IMR-90 (cell line): ENCODE measurements around the gene SERPINB1. TPM values are rescaled to one million over a fixed set of nuclear protein-coding genes. Genes with fewer than 3 reads are reported as not detected.
"Not testable (repeated sequence)": the region's sequence is repeated elsewhere in the genome, so short reads cannot be mapped to it uniquely, and the experiment has no call there.

Source experiments
- ATAC-seq: fragments of 200-7000 bp; cut with Tn5 transposase; 2 replicates; pipeline ENCODE4 v1.9.1; 2020; ENCODE audit warnings: low read depth, mild to moderate bottlenecking, moderate library complexity
- BruUV-seq: library from RNA; stranded (reverse); fragments of 400-500 nt; replicated peaks from 2 replicates; lab custom pipeline; 2021; lab: Mats Ljungman, UMichigan
- CTCF ChIA-PET: fragments of 300-600 bp; formaldehyde crosslinking; extraction: SDS; loops from one replicate; lab custom pipeline; 2021; ENCODE audit warnings: antibody characterized with exemption; lab: Yijun Ruan, JAX
- POLR2A ChIA-PET: fragments of 300-600 bp; sonication (Branson Sonifier 250); formaldehyde crosslinking; loops from one replicate; lab custom pipeline; 2022; ENCODE audit warnings: antibody characterized with exemption; ENCODE audit not compliant: unreplicated experiment; lab: Charles Lee
- DNase-seq: peaks from one replicate; pipeline ENCODE4 v3.0.0; 2013
- H2AFZ ChIP-seq: replicated peaks from 2 replicates; pipeline ENCODE3; 2013; ENCODE audit warnings: low read length, mild to moderate bottlenecking; ENCODE audit not compliant: poor library complexity
- H2AK5ac ChIP-seq: 2 replicates; pipeline ENCODE4 v1.6.1; 2013; ENCODE audit warnings: low read depth, low read length, inconsistent platforms
- H2AK9ac ChIP-seq: replicated peaks from 2 replicates; pipeline ENCODE3; 2013; ENCODE audit warnings: mild to moderate bottlenecking, low read depth, low read length, moderate library complexity; ENCODE audit not compliant: poor library complexity
- H2BK120ac ChIP-seq: 2 replicates; pipeline ENCODE4 v1.6.1; 2013; ENCODE audit warnings: low read depth, low read length, inconsistent platforms
- H2BK15ac ChIP-seq: 3 replicates; pipeline ENCODE4 v1.6.1; 2013; ENCODE audit warnings: low read depth, low read length, inconsistent platforms
- H2BK20ac ChIP-seq: 2 replicates; pipeline ENCODE4 v1.6.1; 2013; ENCODE audit warnings: low read depth, mild to moderate bottlenecking, inconsistent platforms, low read length, moderate library complexity
- H2BK5ac ChIP-seq: 2 replicates; pipeline ENCODE4 v1.6.1; 2013; ENCODE audit warnings: mild to moderate bottlenecking, low read depth, low read length, inconsistent platforms; ENCODE audit not compliant: poor library complexity, severe bottlenecking
- H3K14ac ChIP-seq: replicated peaks from 2 replicates; pipeline ENCODE4 v1.6.1; 2013; ENCODE audit warnings: low read depth, low read length, inconsistent platforms
- H3K18ac ChIP-seq: 2 replicates; pipeline ENCODE4 v1.6.1; 2013; ENCODE audit warnings: low read depth, low read length, control low read depth
- H3K23ac ChIP-seq: 2 replicates; pipeline ENCODE4 v1.6.1; 2013; ENCODE audit warnings: low read depth, low read length, inconsistent platforms
- H3K27ac ChIP-seq: 2 replicates; pipeline ENCODE4 v1.5.1; 2013; ENCODE audit warnings: mild to moderate bottlenecking, control low read depth, low read length; ENCODE audit not compliant: insufficient read depth
- H3K27me3 ChIP-seq: 2 replicates; pipeline ENCODE4 v1.6.1; 2013; ENCODE audit warnings: low read length; ENCODE audit not compliant: control insufficient read depth, insufficient read depth
- H3K36me3 ChIP-seq: 2 replicates; pipeline ENCODE4 v1.6.1; 2013; ENCODE audit warnings: low read length, mixed read lengths; ENCODE audit not compliant: control insufficient read depth, insufficient read depth
- H3K4ac ChIP-seq: 2 replicates; pipeline ENCODE4 v1.6.1; 2013; ENCODE audit warnings: low read depth, low read length, inconsistent platforms
- H3K4me1 ChIP-seq: 2 replicates; pipeline ENCODE4 v1.6.1; 2013; ENCODE audit warnings: low read length, mixed read lengths; ENCODE audit not compliant: control insufficient read depth, insufficient read depth
- H3K4me2 ChIP-seq: 2 replicates; pipeline ENCODE4 v1.6.1; 2013; ENCODE audit warnings: low read depth, mild to moderate bottlenecking, control low read depth, low read length, moderate library complexity
- H3K4me3 ChIP-seq: 2 replicates; pipeline ENCODE4 v1.5.1; 2013; ENCODE audit warnings: low read depth, mild to moderate bottlenecking, control low read depth, low read length, moderate library complexity; ENCODE audit not compliant: insufficient read depth
- H3K56ac ChIP-seq: 2 replicates; pipeline ENCODE4 v1.6.1; 2013; ENCODE audit warnings: low read length, inconsistent platforms; ENCODE audit not compliant: insufficient read depth; ENCODE audit errors: extremely low read depth
- H3K79me1 ChIP-seq, 2 experiments: 2 replicates each; pipeline ENCODE4 v1.6.1; 2013; ENCODE audit warnings: low read length in 2 of 2, inconsistent platforms in 1 of 2, low read depth in 1 of 2
- H3K9ac ChIP-seq: 2 replicates; pipeline ENCODE4 v1.6.1; 2013; ENCODE audit warnings: low read depth, low read length, control low read depth
- H3K9me1 ChIP-seq: 2 replicates; pipeline ENCODE4 v1.6.1; 2013; ENCODE audit warnings: low read length, inconsistent platforms; ENCODE audit not compliant: insufficient read depth
- H3K9me3 ChIP-seq: 2 replicates; pipeline ENCODE4 v1.6.1; 2013; ENCODE audit warnings: low read length; ENCODE audit not compliant: control insufficient read depth, insufficient read depth
- H4K20me1 ChIP-seq: 2 replicates; pipeline ENCODE4 v1.6.1; 2013; ENCODE audit warnings: low read length, inconsistent platforms; ENCODE audit not compliant: insufficient read depth
- H4K5ac ChIP-seq: 2 replicates; pipeline ENCODE4 v1.6.1; 2013; ENCODE audit warnings: mild to moderate bottlenecking, low read depth, low read length, control low read depth
- H4K8ac ChIP-seq, 2 experiments: 2 replicates each; pipeline ENCODE4 v1.6.1; 2013; ENCODE audit warnings: low read depth in 2 of 2, low read length in 2 of 2, control low read depth in 1 of 2, inconsistent platforms in 1 of 2
- H4K91ac ChIP-seq: 2 replicates; pipeline ENCODE4 v1.6.1; 2013; ENCODE audit warnings: low read depth, low read length, inconsistent platforms; ENCODE audit not compliant: insufficient read depth
- WGBS, 2 experiments: methylation state at CpG; one replicate each; pipeline versions ENCODE4 v1.1.5 to v1.1.7; 2013; ENCODE audit warnings: missing lambda C conversion rate in 2 of 2; ENCODE audit not compliant: insufficient read length in 1 of 2; ENCODE audit errors: extremely low coverage in 2 of 2; 5-methylcytosine and 5-hydroxymethylcytosine counted together
- dilution Hi-C: fragments of 300-500 bp; cut with HindIII; formaldehyde crosslinking; loops from one replicate; pipeline ENCODE4 v1.14.3; 2018; ENCODE audit warnings: low sequenced_read_pairs; ENCODE audit not compliant: unreplicated experiment
- in situ Hi-C: fragments of 300-500 bp; cut with MboI; formaldehyde crosslinking; loops from 3 replicates; pipeline ENCODE4 v1.14.3; 2019; ENCODE audit warnings: low sequenced_read_pairs, inconsistent platforms, mixed read lengths
- intact Hi-C: fragments of 100-400 bp; cut with micrococcal nuclease; formaldehyde crosslinking; loops from 2 replicates; pipeline ENCODE4 v1.10.0; 2022
- polyA plus RNA-seq, 3 experiments: library from polyadenylated mRNA; depleted of rRNA; stranded (reverse); fragments of >200 nt; gene quantifications; 2 replicates each; pipeline ENCODE4 v1.2.3, GENCODE V29; 2012; ENCODE audit warnings: low replicate concordance in 1 of 3
- total RNA-seq: library from RNA; depleted of rRNA; stranded (reverse); fragments of >200 nt; gene quantifications from 2 replicates; pipeline ENCODE4 v1.2.3, GENCODE V29; 2012

The SERPINB1 gene
- total and polyA plus RNA-seq, 2 of the 4 experiments (the other 2 are of a cell fraction): 6.1 to 9.1 TPM

DNA sequence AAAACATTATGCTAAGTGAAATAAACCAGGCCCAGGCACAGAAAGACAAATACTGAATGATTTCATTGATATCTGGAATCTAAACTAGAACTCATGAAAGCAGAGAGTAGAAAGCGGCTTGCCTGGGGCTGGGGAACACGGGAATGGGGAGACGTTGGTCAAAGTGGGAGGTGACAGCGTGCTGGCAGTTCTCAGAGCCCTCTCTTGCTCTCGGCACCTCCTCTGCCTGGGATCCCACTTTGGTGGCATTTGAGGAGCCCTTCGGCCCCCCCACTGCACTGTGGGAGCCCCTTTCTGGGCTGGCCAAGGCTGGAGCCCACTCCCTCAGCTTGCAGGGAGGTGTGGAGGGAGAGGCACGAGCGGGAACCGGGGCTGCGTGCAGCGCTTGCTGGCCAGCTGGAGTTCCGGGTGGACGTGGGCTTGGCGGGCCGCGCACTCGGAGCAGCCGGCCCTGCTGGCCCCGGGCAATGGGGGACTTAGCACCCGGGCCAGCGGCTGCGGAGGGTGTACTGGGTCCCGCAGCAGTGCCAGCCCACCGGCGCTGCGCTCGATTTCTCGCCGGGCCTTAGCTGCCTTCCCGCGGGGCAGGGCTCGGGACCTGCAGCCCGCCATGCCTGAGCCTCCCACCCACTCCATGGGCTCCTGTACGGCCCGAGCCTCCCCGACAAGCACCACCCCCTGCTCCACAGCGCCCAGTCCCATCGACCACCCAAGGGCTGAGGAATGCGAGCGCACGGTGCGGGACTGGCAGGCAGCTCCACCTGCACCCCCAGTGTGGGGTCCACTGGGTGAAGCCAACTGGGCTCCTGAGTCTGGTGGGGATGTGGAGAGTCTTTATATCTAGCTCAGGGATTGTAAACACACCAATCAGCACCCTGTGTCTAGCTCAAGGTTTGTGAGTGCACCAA lies 18.4 kb upstream of the SERPINB1 start:
- intact Hi-C loops, H2AK9ac ChIP-seq, H4K20me1 ChIP-seq, DNase-seq, H3K27ac ChIP-seq, ATAC-seq, H3K4me2 ChIP-seq, H3K56ac ChIP-seq, H3K9me3 ChIP-seq, H3K79me1 ChIP-seq, H3K4ac ChIP-seq, H4K91ac ChIP-seq, H4K8ac ChIP-seq, H2AFZ ChIP-seq, in situ Hi-C loops, POLR2A ChIA-PET, H3K14ac ChIP-seq, CTCF ChIA-PET, H3K18ac ChIP-seq, H3K23ac ChIP-seq, H3K27me3 ChIP-seq, dilution Hi-C loops, H2BK120ac ChIP-seq, H3K36me3 ChIP-seq, H2AK5ac ChIP-seq, H3K9ac ChIP-seq, BruUV-seq, H3K4me3 ChIP-seq, H2BK5ac ChIP-seq, H4K5ac ChIP-seq, H2BK20ac ChIP-seq, H2BK15ac ChIP-seq: not testable (repeated sequence)
- Histone ChIP-seq H3K4me1 (peaks cover 15% of the 10 kb centered on the region), H3K9me1 (peaks cover 14% of the 10 kb centered on the region)
- 90% methylated on average over 2 of the region's 42 CpGs; no CpG with 5 or more reads in 1 of the 2 experiments for WGBS, 2 experiments
